VCaP (cell line): Measurements from ENCODE around the gene PYROXD2.

Source experiments
- H3K27ac ChIP-seq: fragments of 450-650 bp; 2 replicates; pipeline ENCODE4 v1.5.1; 2017
- TF ChIP-seq, protein P1 (sequence below): fragments of 450-650 bp; conservative IDR thresholded peaks from 2 replicates; pipeline ENCODE4 v1.5.1; 2017; ENCODE audit warnings: mild to moderate bottlenecking, moderate library complexity

PYROXD2 gene

DNA sequence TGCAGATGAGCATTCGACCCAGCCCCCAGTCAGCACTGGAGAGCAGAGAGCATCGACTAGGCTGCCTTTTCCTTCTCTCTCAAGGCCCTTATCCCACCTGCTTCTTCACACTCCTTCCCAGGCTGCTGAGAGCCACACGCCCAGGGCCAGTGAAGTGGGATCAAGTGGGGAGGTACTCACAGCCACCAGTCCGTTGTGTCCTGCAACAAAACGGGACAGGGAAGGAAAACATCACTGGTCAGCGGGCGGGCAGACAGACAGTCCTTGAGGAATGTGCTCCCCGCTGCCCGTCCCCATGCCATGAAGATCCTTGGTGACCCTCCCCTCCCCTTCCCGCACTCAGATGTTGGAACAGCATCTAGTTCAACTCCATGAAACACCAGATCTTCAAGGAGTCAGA, 4.2 kb downstream of the PYROXD2 start:
- TF ChIP-seq, protein P1, sequence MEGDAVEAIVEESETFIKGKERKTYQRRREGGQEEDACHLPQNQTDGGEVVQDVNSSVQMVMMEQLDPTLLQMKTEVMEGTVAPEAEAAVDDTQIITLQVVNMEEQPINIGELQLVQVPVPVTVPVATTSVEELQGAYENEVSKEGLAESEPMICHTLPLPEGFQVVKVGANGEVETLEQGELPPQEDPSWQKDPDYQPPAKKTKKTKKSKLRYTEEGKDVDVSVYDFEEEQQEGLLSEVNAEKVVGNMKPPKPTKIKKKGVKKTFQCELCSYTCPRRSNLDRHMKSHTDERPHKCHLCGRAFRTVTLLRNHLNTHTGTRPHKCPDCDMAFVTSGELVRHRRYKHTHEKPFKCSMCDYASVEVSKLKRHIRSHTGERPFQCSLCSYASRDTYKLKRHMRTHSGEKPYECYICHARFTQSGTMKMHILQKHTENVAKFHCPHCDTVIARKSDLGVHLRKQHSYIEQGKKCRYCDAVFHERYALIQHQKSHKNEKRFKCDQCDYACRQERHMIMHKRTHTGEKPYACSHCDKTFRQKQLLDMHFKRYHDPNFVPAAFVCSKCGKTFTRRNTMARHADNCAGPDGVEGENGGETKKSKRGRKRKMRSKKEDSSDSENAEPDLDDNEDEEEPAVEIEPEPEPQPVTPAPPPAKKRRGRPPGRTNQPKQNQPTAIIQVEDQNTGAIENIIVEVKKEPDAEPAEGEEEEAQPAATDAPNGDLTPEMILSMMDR, result no peak
- no peak overlapping the region for H3K27ac ChIP-seq

DNA sequence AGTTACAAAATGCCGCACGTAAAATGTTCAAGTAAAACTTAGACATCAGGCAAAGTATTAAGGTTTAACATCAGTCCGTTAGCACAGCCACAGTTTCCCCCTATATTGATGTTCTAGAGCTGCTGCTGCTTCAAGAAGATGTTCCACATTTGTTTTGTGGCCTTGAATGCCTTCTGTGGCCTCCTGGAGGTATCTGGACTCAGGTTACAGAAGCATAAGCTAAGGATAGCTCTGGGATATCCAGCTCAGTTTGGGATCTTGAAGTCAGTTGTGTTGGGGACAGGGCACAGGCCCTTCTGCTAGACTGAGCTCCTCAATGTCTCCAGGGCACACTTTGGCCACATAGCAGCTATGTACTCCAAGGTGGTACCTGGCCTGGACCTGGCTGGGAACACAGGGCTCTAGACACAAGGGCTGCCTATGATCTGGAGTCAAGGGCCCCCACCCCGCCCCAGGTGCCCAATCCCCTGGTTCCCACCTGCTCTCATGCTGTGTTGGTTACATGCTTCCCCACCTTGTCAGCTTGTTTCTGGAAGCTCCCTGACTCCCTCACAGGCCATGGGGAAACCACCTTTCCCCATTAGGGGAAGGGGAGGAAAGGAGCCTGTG, 4.7 kb downstream of the PYROXD2 start:
- TF ChIP-seq, protein P1, result no peak

DNA sequence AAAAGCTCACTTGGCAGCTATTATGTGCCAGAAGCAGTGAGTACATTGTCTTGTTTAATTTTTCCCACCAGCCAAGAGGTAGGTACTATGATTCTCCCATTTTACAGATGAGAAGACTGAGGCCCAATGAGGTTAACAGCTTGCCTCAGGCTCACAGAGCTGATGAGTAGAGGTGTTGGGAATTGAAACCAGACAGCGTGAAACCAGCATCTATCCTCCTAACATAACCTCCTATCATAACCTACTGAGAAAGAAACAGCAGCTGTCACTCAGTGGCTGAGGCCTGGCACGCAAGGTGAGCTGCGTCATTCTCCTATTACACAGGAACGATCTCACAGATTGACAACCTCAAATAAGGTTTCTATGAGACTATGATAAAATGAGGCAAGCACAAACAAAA, 6.2 kb downstream of the PYROXD2 start:
- TF ChIP-seq, protein P1, result no peak
- H3K27ac ChIP-seq, result no peak overlapping the region

More for the DNA sequence above, 4.7 kb downstream of the PYROXD2 start:
- no peak overlapping the region for H3K27ac ChIP-seq

DNA sequence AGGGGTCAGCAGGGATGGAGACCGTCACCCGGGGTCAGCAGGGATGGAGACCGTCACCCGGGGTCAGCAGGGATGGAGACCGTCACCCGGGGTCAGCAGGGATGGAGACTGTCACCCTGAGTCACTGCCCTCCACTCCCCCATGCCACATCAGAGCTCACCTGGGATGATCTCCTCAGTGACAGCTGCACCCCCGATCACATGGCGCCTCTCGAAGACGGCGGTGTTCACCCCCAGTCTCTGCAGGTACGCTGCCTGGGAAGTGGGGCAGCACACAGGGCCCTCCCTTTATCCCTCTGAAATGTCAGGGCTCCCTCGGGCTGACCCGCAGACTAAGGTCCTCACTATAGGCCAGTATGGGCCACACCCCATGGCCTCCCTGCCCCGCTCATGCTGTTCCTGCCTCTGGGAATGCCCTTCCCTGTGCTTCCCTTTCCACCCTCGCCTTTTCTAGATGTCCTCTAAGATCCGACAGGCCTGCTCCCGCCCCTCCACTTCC, 7.2 kb downstream of the PYROXD2 start:
- TF ChIP-seq, protein P1, result no peak
- H3K27ac ChIP-seq, result no peak overlapping the region

DNA sequence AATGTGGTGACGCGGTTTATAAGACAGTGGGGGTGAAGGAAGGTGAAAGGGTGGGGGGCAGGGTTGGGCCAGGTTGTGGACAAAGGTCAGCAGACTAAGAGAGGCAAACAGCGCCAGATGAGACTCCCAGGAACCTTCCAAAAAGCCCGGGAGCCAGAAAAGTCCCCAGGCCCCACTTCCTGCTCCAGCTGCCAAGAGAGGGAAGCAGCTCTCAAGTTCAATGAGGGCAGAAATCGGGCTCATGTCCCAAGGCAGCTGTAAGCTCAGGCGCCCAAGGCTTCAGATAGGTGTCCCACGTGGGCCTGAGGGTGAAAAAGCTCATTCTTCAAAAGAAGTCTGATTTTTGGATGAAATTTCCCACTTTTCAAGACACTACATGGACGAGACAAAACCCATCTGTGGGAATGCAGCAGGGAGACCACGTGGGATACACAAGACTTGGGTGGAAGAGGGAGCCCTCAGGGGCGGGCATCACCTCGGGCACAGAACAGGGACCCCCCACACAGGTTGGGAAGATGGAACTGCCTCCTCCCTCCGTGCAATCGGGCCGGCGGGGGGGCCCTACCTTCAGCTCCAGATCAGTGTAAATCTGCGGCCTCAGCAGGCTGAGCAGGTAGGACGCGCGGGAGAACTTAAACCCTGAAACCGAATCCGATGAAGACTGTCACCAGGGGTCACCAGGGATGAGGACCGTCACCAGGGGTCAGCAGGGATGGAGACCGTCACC, 7.8 kb downstream of the PYROXD2 start:
- no peak overlapping the region for H3K27ac ChIP-seq
- TF ChIP-seq, protein P1, result no peak

DNA sequence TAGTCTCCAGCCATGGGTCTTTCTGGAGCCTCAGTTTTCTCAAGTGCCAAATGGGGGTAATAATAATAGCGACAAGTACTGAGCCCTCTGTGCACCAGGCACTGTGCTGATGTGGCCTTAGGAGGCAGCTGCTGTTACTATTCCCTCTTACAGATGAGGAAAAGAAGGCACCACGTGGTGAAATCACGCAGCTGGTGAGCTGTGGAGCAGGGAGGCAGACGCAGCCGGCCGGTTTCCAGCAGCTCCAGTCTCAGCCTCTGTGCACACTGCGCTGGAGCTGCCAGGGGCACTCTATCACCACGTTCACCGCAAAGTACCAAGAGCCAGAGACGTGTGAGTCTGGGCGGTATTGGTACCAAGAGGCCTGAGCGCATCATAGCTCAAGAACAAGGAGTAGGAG, 9.6 kb downstream of the PYROXD2 start:
- TF ChIP-seq, protein P1, result no peak
- no peak overlapping the region for H3K27ac ChIP-seq

DNA sequence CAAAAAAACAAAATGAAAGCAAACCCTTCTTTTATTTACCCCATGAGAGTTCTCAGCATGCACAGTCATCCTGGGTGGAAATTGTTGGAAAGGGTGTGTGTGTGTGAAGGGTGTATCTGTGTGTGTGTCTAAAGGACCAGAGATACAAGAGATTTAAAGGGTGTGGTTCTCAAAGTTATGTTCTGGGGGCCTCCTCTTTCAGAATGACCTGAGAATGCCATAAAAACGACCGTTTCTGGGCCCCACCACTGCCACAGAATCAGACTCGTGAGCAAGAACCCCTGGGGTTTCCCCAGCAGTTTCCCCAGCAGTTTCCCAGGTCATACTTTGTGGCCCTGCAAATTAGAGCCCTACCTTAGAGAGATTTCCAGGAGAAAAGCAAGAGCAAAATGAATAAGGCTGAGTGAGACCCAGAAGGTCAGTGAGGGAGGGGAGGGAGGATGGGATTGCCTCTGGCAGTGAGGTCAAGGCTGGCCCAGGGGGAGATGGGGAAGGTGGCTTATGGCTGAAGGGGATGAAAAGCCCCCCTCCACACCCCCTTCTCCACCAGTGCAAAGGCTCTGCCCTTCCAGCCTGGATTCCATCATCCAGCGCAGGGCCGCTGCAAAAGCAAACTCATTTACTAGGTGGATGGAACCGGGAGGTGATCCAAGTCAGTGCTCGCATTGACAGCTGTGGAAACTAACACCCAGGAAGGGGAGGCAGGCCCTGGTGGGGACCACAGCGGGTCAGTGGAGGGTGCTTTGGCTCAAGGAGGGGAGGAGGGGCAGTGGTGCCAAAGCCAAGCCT, 10.2 kb downstream of the PYROXD2 start:
- H3K27ac ChIP-seq, result no peak overlapping the region
- TF ChIP-seq, protein P1, result no peak
